Stimulated activated CD4-positive, alpha-beta T cell treated with anti-CD3 and anti-CD28 coated beads, Interleukin-2, amount 100 ng/mL, for 24 hours (primary cell): Measurements from ENCODE around the gene PHF5A.

Experiments used
- DNase-seq, 2 donors: peaks; one replicate each; pipeline ENCODE4 v3.0.0-alpha.2; 2020

Gene PHF5A, protein sequence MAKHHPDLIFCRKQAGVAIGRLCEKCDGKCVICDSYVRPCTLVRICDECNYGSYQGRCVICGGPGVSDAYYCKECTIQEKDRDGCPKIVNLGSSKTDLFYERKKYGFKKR

DNA sequence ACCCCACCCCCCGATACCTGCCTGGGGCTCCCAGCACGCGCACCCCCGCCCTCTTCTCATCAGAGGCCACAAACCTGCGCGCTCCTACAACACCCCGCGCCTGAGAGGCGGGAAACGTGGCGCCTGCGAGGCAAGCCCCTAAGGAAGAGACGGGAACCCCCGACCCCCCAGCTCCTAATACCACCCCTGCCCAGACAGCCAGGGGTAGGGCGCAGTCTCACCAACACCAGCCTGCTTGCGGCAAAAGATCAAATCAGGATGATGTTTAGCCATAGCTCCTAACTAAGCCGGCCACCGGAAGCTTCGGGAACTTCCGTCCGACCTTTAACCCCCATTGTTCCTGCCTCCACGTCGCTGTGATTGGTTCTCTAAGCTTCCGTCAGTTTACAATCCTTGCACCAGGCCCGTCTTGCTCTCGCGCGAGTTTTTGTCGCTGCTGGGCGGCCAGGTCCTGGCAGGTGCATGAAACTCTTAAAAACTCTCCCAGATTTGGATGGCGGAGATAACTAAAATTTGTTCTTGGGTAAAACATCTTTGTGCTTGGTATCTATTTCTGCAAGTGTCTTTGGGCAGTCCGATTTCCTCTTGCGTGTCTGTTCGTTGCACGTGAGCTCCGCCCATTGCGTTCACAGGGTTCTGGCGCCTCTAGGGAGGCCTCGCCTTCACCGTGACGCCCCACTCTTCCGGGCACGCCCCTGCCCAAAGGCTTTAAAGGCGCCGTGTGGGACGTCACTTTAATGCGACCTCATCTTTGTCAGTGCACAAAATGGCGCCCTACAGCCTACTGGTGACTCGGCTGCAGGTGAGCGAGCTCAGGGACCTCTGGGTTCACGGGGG, at the start of gene PHF5A, which contains the start of gene ACO2:
Gene PHF5A, minus strand, starts transcription at position 312 of the 837 bp plus-strand sequence. Its CDS starts 39 bp downstream, at position 273.
Gene ACO2, plus strand, starts transcription at position 737 of the 837 bp plus-strand sequence. Its CDS starts 30 bp downstream, at position 767.
- DNase-seq, result peak; percentile 98

- no peak for DNase-seq
Measured at GRCh38 chr22:41518048-41518347, 49.5 kb upstream of the PHF5A start.

DNA sequence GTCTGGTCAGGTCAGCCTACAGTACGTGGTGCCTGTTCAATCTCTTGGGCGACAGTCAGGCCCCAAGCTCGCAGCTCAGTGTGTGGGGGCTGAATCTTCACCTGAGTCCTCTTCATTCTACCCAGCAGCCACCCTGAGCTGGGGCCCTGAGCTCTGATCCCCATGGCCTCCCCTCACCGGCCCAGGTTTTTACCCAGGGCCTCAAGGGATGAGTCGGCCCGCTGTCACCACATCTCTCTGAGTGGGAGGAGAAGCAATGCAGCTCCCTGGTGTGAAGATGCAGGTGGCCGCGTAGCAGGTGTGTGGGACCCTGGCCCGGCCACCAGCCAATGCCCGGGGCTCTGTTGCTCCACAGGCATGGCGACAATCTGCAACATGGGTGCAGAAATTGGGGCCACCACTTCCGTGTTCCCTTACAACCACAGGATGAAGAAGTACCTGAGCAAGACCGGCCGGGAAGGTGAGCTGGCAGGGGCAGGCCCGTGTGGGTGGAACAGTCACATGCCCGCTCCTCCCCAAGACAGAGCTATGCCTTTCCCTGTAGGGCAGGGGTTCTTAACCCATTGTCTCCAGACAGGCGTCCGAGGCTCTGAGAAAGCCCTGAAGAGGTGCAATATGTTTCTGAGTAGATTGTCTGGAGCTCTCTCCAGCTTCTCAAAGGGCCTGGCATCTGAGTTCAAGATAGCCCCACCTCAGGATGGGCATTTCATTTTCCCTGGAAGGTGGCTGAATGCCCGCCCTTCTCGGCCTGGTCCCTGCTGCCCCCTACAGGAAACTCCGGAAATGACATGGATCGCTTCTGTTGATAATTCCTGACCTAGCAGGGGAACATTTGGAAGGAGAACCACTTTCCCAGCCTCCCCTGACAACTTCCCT, 48.9 kb upstream of the PHF5A start:
- DNase-seq, result peak; percentile 54 to 56

DNA sequence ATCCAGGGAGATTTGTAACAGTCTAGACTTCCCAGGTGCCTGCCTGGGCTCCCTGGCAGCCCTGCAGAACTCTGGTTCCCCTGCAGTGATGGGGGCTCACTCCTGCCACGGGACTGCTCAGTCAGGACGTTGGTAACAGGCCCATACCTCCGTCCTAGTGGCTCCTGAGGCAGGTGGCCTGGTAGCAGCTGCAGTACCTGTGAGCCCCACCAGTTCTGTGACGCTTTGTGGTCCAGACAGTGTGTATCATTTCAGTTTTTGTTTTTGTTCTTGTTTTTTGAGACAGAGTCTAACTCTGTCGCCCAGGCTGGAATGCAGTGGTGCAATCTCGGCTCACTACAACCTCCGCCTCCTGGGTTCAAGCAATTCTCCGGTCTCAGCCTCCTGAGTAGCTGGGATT, 48.0 kb upstream of the PHF5A start:
- no peak for DNase-seq

GRCh38 chr22:41513391-41513790, 44.9 kb upstream of the PHF5A start:
- no peak for DNase-seq

DNA sequence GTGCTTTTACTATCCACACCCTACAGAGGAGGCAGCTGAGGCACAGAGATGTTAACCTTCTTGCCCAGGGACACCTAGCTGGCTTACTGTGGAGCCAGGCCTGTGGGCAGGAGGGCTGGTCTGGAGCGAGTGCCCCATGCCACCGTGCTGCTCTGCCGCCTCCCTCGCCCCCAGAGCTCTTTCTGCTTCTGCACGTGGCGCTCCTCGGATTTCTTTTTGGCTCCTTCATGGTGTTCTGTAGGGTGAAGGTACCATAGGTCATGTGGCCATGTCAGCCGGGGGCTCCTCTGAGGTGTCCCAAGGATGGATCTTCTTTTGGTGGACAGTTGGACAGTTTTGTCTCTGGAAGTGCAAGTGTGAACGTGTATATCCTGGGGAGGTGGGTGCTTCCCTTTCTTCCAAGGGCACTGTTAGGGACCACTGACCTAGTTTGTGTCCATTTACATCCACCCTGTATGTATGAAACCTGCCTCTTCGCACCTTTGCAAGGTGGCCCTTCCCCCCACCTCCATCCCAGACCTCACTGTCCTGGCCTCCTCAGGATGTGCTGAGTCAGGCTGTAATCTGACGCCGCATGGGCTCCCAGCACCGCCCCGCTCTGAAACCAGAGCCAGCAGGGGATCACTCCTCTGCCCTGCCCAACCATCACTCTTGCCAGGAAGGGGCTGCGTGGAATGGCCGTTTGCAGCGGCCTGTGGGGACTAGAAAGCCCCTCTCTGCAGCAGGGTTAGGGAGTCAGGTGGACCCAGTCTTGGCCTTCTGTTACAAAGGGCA, 44.1 kb upstream of the PHF5A start:
- DNase-seq, result no peak

DNA sequence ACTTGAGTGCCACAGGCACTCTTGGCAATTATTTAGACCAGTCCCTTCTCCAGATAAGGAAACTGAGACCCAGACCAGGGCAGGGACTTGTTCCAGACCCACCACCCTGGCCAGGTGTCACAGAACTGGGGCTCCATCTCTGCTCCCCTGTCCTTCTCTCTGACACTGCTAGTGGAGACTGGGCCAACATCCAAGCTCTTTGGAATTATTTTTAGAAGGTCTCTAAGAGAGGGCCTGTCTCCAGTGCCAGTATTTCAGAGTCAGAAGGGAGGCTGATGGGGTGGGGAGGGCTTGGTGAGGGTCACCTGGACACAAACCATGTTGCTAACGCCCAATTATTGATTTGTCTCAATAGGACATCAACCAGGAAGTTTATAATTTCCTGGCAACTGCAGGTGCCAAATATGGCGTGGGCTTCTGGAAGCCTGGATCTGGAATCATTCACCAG, 43.1 kb upstream of the PHF5A start:
- DNase-seq, result no peak

- DNase-seq, result no peak
Measured at GRCh38 chr22:41508770-41509170, 40.3 kb upstream of the PHF5A start.

DNA sequence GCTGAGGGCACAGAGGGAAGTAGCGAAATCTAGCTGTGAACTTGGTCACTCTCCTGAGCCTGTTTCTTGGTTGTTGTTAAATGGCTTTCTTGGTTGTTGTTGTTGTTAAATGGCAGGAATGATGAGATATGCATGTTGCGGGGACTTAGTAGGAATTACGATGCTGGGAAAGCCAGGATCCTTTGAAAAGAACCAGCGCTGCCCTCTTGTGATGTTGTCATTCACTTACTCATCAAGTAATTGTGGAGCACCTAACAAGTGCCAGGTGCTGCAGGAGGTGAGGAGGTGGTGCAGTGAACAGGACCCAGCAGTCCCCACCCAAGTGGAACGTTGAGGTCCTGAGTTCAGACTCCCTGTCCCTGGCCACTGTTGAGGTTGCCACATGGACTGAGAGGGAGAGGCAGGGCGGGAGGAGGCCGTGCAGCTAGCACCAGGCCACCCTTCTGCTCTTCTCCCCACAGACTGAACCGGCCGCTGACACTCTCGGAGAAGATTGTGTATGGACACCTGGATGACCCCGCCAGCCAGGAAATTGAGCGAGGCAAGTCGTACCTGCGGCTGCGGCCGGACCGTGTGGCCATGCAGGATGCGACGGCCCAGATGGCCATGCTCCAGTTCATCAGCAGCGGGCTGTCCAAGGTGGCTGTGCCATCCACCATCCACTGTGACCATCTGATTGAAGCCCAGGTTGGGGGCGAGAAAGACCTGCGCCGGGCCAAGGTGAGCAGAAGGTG, 39.0 kb upstream of the PHF5A start:
- DNase-seq, result no peak

GRCh38 chr22:41505511-41506220, 37.2 kb upstream of the PHF5A start:
- DNase-seq, result no peak

DNA sequence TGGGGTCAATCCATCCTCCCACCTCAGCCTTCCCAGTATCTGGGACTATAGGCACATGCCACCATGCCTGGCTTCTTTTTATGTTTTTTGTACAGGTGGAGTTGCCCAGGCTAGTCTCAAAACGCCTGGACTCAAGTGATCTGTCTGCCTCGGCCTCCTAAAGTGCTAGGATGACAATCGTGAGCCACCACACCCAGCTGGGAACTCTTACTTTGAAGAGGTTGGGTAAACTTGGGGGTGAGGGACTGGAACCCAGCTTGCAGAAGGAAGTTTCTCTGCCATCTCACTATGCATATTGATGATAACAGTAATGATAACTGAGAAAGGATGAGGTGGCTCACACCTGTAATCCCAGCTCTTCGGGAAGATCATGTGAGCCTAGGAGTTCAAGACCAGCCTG, 36.3 kb upstream of the PHF5A start:
- no peak for DNase-seq

DNA sequence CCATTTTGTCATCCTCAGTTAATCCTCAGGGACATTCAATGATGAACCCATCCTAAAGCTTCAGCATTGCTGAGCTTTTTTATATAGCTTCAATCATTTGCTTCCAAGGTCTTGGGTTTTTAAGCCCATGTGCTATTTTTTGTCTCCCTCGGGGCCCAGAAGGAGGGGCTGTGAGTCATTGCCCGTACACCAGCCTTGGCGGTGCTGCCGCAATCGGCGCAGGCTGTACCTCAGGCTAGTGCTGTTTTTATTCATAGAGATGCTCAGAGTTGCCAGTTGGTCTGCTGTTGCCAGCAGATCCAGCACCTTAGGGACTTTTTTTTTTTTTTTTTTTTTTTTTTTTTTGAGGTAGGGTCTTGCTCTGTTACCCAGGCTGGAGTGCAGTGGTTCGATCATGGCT, 35.9 kb upstream of the PHF5A start:
- no peak for DNase-seq

- no peak for DNase-seq
Measured at GRCh38 chr22:41501209-41501608, 32.7 kb upstream of the PHF5A start.

GRCh38 chr22:41500303-41500702, 31.8 kb upstream of the PHF5A start:
- DNase-seq, result no peak

DNA sequence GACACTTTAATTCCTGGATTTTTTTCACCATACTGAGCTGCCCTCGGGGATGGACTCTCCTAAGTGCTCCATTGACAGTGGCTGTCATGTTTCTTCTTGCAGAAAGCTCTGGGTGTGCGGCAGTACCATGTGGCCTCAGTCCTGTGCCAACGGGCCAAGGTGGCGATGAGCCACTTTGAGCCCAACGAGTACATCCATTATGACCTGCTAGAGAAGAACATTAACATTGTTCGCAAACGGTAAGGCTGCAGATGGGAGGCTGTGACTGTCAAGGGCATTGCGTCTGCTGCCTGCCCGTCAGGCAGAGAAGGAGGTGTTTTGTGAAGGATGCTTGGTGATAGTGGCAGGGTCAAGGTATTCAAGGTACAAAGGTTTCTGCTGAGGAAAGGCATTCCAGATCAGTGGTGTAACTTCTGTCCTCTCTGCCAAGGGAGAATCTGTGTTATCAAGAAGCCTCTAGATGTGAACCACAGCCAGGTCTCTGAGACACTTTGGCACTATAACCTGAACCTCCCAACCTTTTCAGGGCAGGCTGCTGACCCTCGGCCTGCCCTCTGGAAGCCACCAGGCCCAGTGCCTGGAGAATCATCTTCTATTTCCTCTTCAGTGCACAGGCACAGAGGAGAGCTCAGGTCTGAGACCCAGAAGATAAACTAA, 31.3 kb upstream of the PHF5A start:
- no peak for DNase-seq

GRCh38 chr22:41498303-41498835, 29.9 kb upstream of the PHF5A start:
- no peak for DNase-seq

- DNase-seq, result no peak
Measured at GRCh38 chr22:41491374-41492100, 23.0 kb upstream of the PHF5A start.

GRCh38 chr22:41488596-41489385, 20.3 kb upstream of the PHF5A start:
- DNase-seq, result no peak

DNA sequence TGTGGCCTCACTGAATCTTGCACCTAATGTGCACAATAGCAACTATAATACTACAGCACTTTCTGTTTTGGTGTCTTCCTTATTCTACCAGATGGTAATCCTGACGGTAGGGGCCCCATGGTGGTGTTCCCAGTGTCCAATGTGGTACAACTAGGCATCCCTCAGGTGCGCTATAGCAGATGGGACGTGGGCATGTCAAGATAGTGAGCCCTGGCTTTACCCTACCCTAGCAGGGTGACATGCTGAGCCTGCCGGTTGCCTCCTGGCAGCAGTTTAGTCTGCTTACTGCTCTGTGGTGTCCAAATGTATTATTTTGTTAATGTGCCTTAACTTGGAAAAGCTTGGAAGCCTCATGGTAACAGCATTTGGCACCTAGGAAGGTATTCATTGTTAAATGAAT, 19.6 kb upstream of the PHF5A start:
- no peak for DNase-seq
